NT2/D1 (cell line): ENCODE data around the gene LDLRAD3.

Experiments
- YY1 ChIP-seq: IDR thresholded peaks from 2 replicates; pipeline ENCODE4 v1.6.1; 2011; ENCODE audit not compliant: insufficient read length, insufficient read depth
- ZNF274 ChIP-seq: IDR thresholded peaks from 2 replicates; pipeline ENCODE4 v1.6.1; 2011; ENCODE audit warnings: mild to moderate bottlenecking, low read depth, low read length

DNA sequence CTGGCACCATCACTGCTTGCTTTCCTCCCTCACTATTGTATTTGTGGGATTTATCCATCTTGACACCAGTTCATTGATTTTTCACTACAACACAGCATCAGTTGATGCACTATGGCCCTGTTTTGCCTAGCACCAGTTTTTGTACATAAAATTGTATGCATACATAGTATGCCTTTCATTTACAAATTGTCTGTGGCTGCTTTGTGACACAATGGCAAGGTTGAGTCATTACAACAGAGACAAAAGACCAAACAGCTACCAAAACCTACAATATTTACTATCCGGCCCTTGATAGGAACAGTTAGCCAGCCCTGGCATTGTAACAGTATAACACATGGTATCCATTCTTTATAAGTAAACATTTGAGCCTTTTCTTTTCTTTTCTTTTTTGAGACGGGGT lies 150.3 kb downstream of the LDLRAD3 start:
- TF ChIP-seq YY1 (no peak), ZNF274 (no peak)
